Loucy (cell line): ENCODE data around the gene UQCR11.
A peak's percentile ranks its signal among the peaks of the same experiment; 100 is the strongest.

Experiments
- H2AFZ ChIP-seq: fragments of 200-600 bp; sonication (generic); 2 replicates; pipeline ENCODE4 v1.6.0; 2016; ENCODE audit warnings: antibody characterized with exemption, mild to moderate bottlenecking, low read length, moderate library complexity
- H3F3A ChIP-seq: fragments of 200-600 bp; 2 replicates; pipeline ENCODE4 v1.6.0; 2016; ENCODE audit warnings: antibody characterized with exemption, low read depth, mild to moderate bottlenecking
- H3K27me3 ChIP-seq: fragments of 200-600 bp; sonication (generic); 2 replicates; pipeline ENCODE4 v1.6.1; 2014; ENCODE audit warnings: low read length, mild to moderate bottlenecking; ENCODE audit not compliant: insufficient read depth, poor library complexity, severe bottlenecking
- H3K36me3 ChIP-seq: fragments of 200-600 bp; sonication (generic); 2 replicates; pipeline ENCODE4 v1.6.1; 2016; ENCODE audit warnings: low read length; ENCODE audit not compliant: insufficient read depth
- H3K4me1 ChIP-seq: fragments of 200-600 bp; sonication (generic); 2 replicates; pipeline ENCODE4 v1.5.1; 2014; ENCODE audit warnings: low read length, mild to moderate bottlenecking; ENCODE audit not compliant: insufficient read depth, poor library complexity, severe bottlenecking
- H3K4me2 ChIP-seq: fragments of 200-600 bp; sonication (generic); 2 replicates; pipeline ENCODE4 v1.6.0; 2014; ENCODE audit warnings: antibody characterized with exemption, low read length, low read depth, mild to moderate bottlenecking; ENCODE audit not compliant: poor library complexity, severe bottlenecking
- H3K4me3 ChIP-seq: fragments of 200-600 bp; sonication (generic); 2 replicates; pipeline ENCODE4 v1.5.1; 2014; ENCODE audit warnings: low read length, mild to moderate bottlenecking, mixed read lengths; ENCODE audit not compliant: poor library complexity, severe bottlenecking
- H3K79me2 ChIP-seq: fragments of 200-600 bp; sonication (generic); 2 replicates; pipeline ENCODE4 v1.6.1; 2014; ENCODE audit warnings: low read length; ENCODE audit not compliant: insufficient read depth
- H3K9ac ChIP-seq: fragments of 200-600 bp; sonication (generic); 2 replicates; pipeline ENCODE4 v1.6.0; 2014; ENCODE audit warnings: mild to moderate bottlenecking, low read depth, low read length, moderate library complexity; ENCODE audit not compliant: poor library complexity, severe bottlenecking
- H3K9me2 ChIP-seq: fragments of 200-600 bp; sonication (generic); replicated peaks from 2 replicates; pipeline ENCODE4 v1.6.1; 2016; ENCODE audit warnings: low read depth, low read length, mixed read lengths
- H3K9me3 ChIP-seq: fragments of 200-600 bp; sonication (generic); 2 replicates; pipeline ENCODE4 v1.6.1; 2014; ENCODE audit warnings: mild to moderate bottlenecking, antibody characterized with exemption, low read length, low read depth; ENCODE audit not compliant: insufficient read depth
- H4K20me1 ChIP-seq: fragments of 200-600 bp; sonication (generic); 2 replicates; pipeline ENCODE4 v1.6.0; 2014; ENCODE audit warnings: antibody characterized with exemption, low read length, mild to moderate bottlenecking; ENCODE audit not compliant: insufficient read depth, poor library complexity, severe bottlenecking
- CTCF ChIP-seq: fragments of 200-600 bp; sonication (generic); conservative IDR thresholded peaks from 2 replicates; pipeline ENCODE4 v1.5.1; 2014; ENCODE audit warnings: mild to moderate bottlenecking, antibody characterized with exemption, low read length
- EZH2phosphoT487 ChIP-seq: fragments of 200-600 bp; IDR thresholded peaks from 2 replicates; pipeline ENCODE4 v1.6.1; 2018; ENCODE audit warnings: antibody characterized with exemption, mild to moderate bottlenecking, moderate library complexity, borderline replicate concordance

UQCR11 gene

GRCh38 chr19:1566392-1567115, 38.7 kb downstream of the UQCR11 start:
- no peaks in the 10 kb centered on the region for H3K36me3 ChIP-seq
- H3K9me3 ChIP-seq, result no peaks in the 10 kb centered on the region
- no peaks in the 10 kb centered on the region for H3K27me3 ChIP-seq
- H3K79me2 ChIP-seq, result peaks cover 36% of the 10 kb centered on the region
- no peaks in the 10 kb centered on the region for H3F3A ChIP-seq
- H3K4me3 ChIP-seq, result peak overlapping the region; percentile 45
- H3K9ac ChIP-seq, result peak overlapping the region; percentile 54
- no peak overlapping the region for H2AFZ ChIP-seq
- no peak for TF ChIP-seq EZH2phosphoT487
- TF ChIP-seq CTCF, result no peak
- no peaks in the 10 kb centered on the region for H3K9me2 ChIP-seq
- peaks cover 10% of the 10 kb centered on the region for H3K4me1 ChIP-seq
- peaks cover 7% of the 10 kb centered on the region for H4K20me1 ChIP-seq
- H3K4me2 ChIP-seq, result peak overlapping the region; percentile 59

GRCh38 chr19:1563251-1563650, 42.0 kb downstream of the UQCR11 start:
- Histone ChIP-seq H3K4me2 (peak overlapping the region; percentile 16), H3K36me3 (no peaks in the 10 kb centered on the region), H3K9me2 (no peaks in the 10 kb centered on the region), H3K79me2 (peaks cover 40% of the 10 kb centered on the region), H3K9ac (no peak overlapping the region), H3K27me3 (no peaks in the 10 kb centered on the region), H3K4me1 (peaks cover 5% of the 10 kb centered on the region), H3F3A (no peaks in the 10 kb centered on the region), H4K20me1 (peaks cover 12% of the 10 kb centered on the region), H2AFZ (no peak overlapping the region), H3K4me3 (no peak overlapping the region), H3K9me3 (no peaks in the 10 kb centered on the region)
- TF ChIP-seq EZH2phosphoT487 (no peak), CTCF (no peak)

GRCh38 chr19:1561236-1561842, 43.9 kb downstream of the UQCR11 start:
- no peak overlapping the region for H3K4me3 ChIP-seq
- H3K4me1 ChIP-seq, result peaks cover 5% of the 10 kb centered on the region
- peaks cover 12% of the 10 kb centered on the region for H4K20me1 ChIP-seq
- H2AFZ ChIP-seq, result no peak overlapping the region
- H3F3A ChIP-seq, result no peaks in the 10 kb centered on the region
- no peak for TF ChIP-seq CTCF
- TF ChIP-seq EZH2phosphoT487, result no peak
- H3K27me3 ChIP-seq, result no peaks in the 10 kb centered on the region
- H3K79me2 ChIP-seq, result peaks cover 31% of the 10 kb centered on the region
- no peaks in the 10 kb centered on the region for H3K9me3 ChIP-seq
- H3K9me2 ChIP-seq, result no peaks in the 10 kb centered on the region
- no peaks in the 10 kb centered on the region for H3K36me3 ChIP-seq
- no peak overlapping the region for H3K4me2 ChIP-seq
- H3K9ac ChIP-seq, result no peak overlapping the region
